ENCODE data around the gene DMBX1. TPM values are rescaled to one million over a fixed set of nuclear protein-coding genes. Genes with fewer than 3 reads are reported as not detected.

DMBX1 gene
- total RNA-seq, 2 experiments from 2014 or later, result not detected

GRCh38 chr1:46536527-46536926, 46.9 kb downstream of the DMBX1 start:
- ChIA-PET CTCF (ENCODE audit: unreplicated experiment) (no interaction called here), POLR2A (interaction anchor here (0.7 kb wide), 1 partner anchor 15 kb away, joined by 3 read pairs; no protein-coding TSS in a partner anchor)
- BruUV-seq (replicated peaks), result no TSS peak
- no peaks in the 10 kb centered on the region for H4K20me1 ChIP-seq (ENCODE audit: insufficient read depth, low read length)
- H3K4me1 ChIP-seq (ENCODE audit: insufficient read depth, low read length, poor library complexity, severe bottlenecking), result no peaks in the 10 kb centered on the region
- H3K4me3 ChIP-seq (ENCODE audit: low read depth, low read length, poor library complexity, severe bottlenecking), result no peak overlapping the region
- H3K9me3 ChIP-seq (ENCODE audit: low read length), result no peaks in the 10 kb centered on the region
- no peak for DNase-seq (ENCODE audit: low spot score)
- H3K36me3 ChIP-seq (ENCODE audit: insufficient read depth, low read length), result no peaks in the 10 kb centered on the region
- no peak overlapping the region for H3K4me2 ChIP-seq (ENCODE audit: low read length)
- intact Hi-C loops (cut with micrococcal nuclease; ENCODE audit: unreplicated experiment), result no loop called here
- no peaks in the 10 kb centered on the region for H3K9me2 ChIP-seq (ENCODE audit: insufficient read depth, low read length)
- H3K27ac ChIP-seq (ENCODE audit: low read depth, low read length, poor library complexity, severe bottlenecking), result no peak overlapping the region
- H3K79me2 ChIP-seq (ENCODE audit: insufficient read depth, low read depth, low read length), result no peaks in the 10 kb centered on the region
- H2AFZ ChIP-seq (ENCODE audit: low read length), result no peak overlapping the region
- no peak for TF ChIP-seq CTCF (conservative IDR thresholded peaks at IDR 0.05; ENCODE audit: low read length)
- no peak for TF ChIP-seq EZH2phosphoT487 (IDR thresholded peaks at IDR 0.05; ENCODE audit: borderline replicate concordance, low read depth, low read length)

DNA sequence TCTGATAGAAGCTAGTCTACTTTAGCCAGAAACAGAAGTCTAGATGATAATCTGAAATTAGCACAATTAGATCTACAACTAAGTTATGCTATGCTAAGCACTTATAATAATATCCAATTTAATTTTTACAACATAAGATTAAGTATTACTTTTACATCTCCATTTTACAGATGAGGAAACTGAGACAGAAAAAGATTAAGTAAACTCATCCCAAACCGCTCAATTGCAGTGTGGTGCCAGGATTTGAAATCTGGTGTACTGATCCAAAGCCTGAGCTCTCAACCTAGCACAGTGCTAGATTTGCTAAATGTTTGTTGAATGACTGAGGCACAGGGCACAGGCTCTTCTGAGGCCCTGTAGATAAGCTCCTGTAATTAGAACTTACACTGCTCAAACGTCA, 48.0 kb downstream of the DMBX1 start:
- intact Hi-C loops (cut with micrococcal nuclease; ENCODE audit: unreplicated experiment), result no loop called here
- TF ChIP-seq EZH2phosphoT487 (IDR thresholded peaks at IDR 0.05; ENCODE audit: borderline replicate concordance, low read depth, low read length) (no peak), CTCF (conservative IDR thresholded peaks at IDR 0.05; ENCODE audit: low read length) (no peak)
- Histone ChIP-seq H3K9me2 (ENCODE audit: insufficient read depth, low read length) (no peaks in the 10 kb centered on the region), H3K27ac (ENCODE audit: low read depth, low read length, poor library complexity, severe bottlenecking) (no peak overlapping the region), H2AFZ (ENCODE audit: low read length) (no peak overlapping the region), H3K36me3 (ENCODE audit: insufficient read depth, low read length) (no peaks in the 10 kb centered on the region), H3K4me2 (ENCODE audit: low read length) (no peak overlapping the region), H3K9me3 (ENCODE audit: low read length) (no peaks in the 10 kb centered on the region), H3K79me2 (ENCODE audit: insufficient read depth, low read depth, low read length) (no peaks in the 10 kb centered on the region), H4K20me1 (ENCODE audit: insufficient read depth, low read length) (no peaks in the 10 kb centered on the region), H3K4me3 (ENCODE audit: low read depth, low read length, poor library complexity, severe bottlenecking) (no peak overlapping the region), H3K4me1 (ENCODE audit: insufficient read depth, low read length, poor library complexity, severe bottlenecking) (no peaks in the 10 kb centered on the region)
- POLR2A ChIA-PET, result no interaction called here
- DNase-seq (ENCODE audit: low spot score), result no peak
- CTCF ChIA-PET (ENCODE audit: unreplicated experiment), result no interaction called here
- no TSS peak for BruUV-seq (replicated peaks)

DNA sequence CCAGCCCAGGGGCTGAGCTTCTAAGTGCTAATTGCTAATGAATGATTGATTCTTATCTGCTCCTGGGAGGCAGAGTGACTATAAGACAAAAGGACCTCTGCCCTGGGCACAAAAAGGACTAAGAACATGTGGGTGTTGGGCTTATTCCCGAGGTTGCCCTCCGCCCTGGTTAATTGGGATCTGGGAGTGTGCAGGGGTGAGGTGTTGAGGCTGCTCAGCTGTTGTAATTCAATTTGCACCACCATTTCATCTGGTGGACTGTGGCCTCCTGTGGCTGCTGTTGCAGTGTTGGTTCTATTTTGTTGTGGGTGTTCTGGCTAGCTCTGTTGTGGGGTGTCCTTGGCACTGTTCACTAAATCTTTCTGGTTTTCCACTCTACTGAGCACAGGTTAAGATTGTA, 48.5 kb downstream of the DMBX1 start:
- TF ChIP-seq CTCF (conservative IDR thresholded peaks at IDR 0.05; ENCODE audit: low read length), result no peak
- TF ChIP-seq EZH2phosphoT487 (IDR thresholded peaks at IDR 0.05; ENCODE audit: borderline replicate concordance, low read depth, low read length), result no peak
- Histone ChIP-seq H3K4me3 (ENCODE audit: low read depth, low read length, poor library complexity, severe bottlenecking) (no peak overlapping the region), H3K9me2 (ENCODE audit: insufficient read depth, low read length) (no peaks in the 10 kb centered on the region), H3K27ac (ENCODE audit: low read depth, low read length, poor library complexity, severe bottlenecking) (no peak overlapping the region), H4K20me1 (ENCODE audit: insufficient read depth, low read length) (no peaks in the 10 kb centered on the region), H2AFZ (ENCODE audit: low read length) (no peak overlapping the region), H3K9me3 (ENCODE audit: low read length) (no peaks in the 10 kb centered on the region), H3K79me2 (ENCODE audit: insufficient read depth, low read depth, low read length) (no peaks in the 10 kb centered on the region), H3K36me3 (ENCODE audit: insufficient read depth, low read length) (no peaks in the 10 kb centered on the region), H3K4me2 (ENCODE audit: low read length) (no peak overlapping the region), H3K4me1 (ENCODE audit: insufficient read depth, low read length, poor library complexity, severe bottlenecking) (no peaks in the 10 kb centered on the region)
- POLR2A ChIA-PET, result no interaction called here
- no TSS peak for BruUV-seq (replicated peaks)
- CTCF ChIA-PET (ENCODE audit: unreplicated experiment), result no interaction called here
- intact Hi-C loops (cut with micrococcal nuclease; ENCODE audit: unreplicated experiment), result no loop called here
- no peak for DNase-seq (ENCODE audit: low spot score)

Other genes starting within 250 kb of the DMBX1 start
- gene RAD54L, start 242.1 kb upstream of the DMBX1 start, total RNA-seq (2014; rRNA removed; shearing (Covaris generic)), result 53.3 and 62.6 TPM in 2 replicates
- gene RAD54L, start 242.1 kb upstream of the DMBX1 start, total RNA-seq (2022), result 78.5 and 84.6 TPM in 2 replicates
- gene LRRC41, start 186.2 kb upstream of the DMBX1 start, total RNA-seq (2014; rRNA removed; shearing (Covaris generic)), result 24.1 and 36.8 TPM in 2 replicates
- gene LRRC41, start 186.2 kb upstream of the DMBX1 start, total RNA-seq (2022), result 43.7 and 48.8 TPM in 2 replicates
- gene UQCRH, start 186.1 kb upstream of the DMBX1 start, total RNA-seq (2014; rRNA removed; shearing (Covaris generic)), result 693 and 1,106 TPM in 2 replicates
- 450 and 489 TPM in 2 replicates for gene UQCRH, start 186.1 kb upstream of the DMBX1 start, total RNA-seq (2022)
- 13.2 and 26.6 TPM in 2 replicates for gene NSUN4, start 149.0 kb upstream of the DMBX1 start, total RNA-seq (2014; rRNA removed; shearing (Covaris generic))
- 29.8 and 33.5 TPM in 2 replicates for gene NSUN4, start 149.0 kb upstream of the DMBX1 start, total RNA-seq (2022)
- 20.1 and 25.4 TPM in 2 replicates for gene FAAH, start 95.5 kb upstream of the DMBX1 start, total RNA-seq (2014; rRNA removed; shearing (Covaris generic))
- 21.9 and 24.8 TPM in 2 replicates for gene FAAH, start 95.5 kb upstream of the DMBX1 start, total RNA-seq (2022)
- not detected in 2 replicates for gene KNCN, start 61.8 kb downstream of the DMBX1 start, total RNA-seq (2014; rRNA removed; shearing (Covaris generic))
- gene KNCN, start 61.8 kb downstream of the DMBX1 start, total RNA-seq (2022), result not detected in 2 replicates
- 11.5 and 18.8 TPM in 2 replicates for gene MKNK1, start 114.4 kb downstream of the DMBX1 start, total RNA-seq (2014; rRNA removed; shearing (Covaris generic))
- gene MKNK1, start 114.4 kb downstream of the DMBX1 start, total RNA-seq (2022), result 22.1 and 24.0 TPM in 2 replicates
- gene MOB3C, start 127.0 kb downstream of the DMBX1 start, total RNA-seq (2014; rRNA removed; shearing (Covaris generic)), result 2.0 and 2.7 TPM in 2 replicates
- 3.8 and 3.9 TPM in 2 replicates for gene MOB3C, start 127.0 kb downstream of the DMBX1 start, total RNA-seq (2022)
- gene ATPAF1, start 178.5 kb downstream of the DMBX1 start, total RNA-seq (2014; rRNA removed; shearing (Covaris generic)), result 37.1 and 38.3 TPM in 2 replicates
- 32.3 and 33.3 TPM in 2 replicates for gene ATPAF1, start 178.5 kb downstream of the DMBX1 start, total RNA-seq (2022)
- not detected in 2 replicates for gene TEX38, start 182.0 kb downstream of the DMBX1 start, total RNA-seq (2014; rRNA removed; shearing (Covaris generic))
- not detected in 2 replicates for gene TEX38, start 182.0 kb downstream of the DMBX1 start, total RNA-seq (2022)
- 24.8 and 29.9 TPM in 2 replicates for gene EFCAB14, start 229.3 kb downstream of the DMBX1 start, total RNA-seq (2014; rRNA removed; shearing (Covaris generic))
- 38.3 and 38.8 TPM in 2 replicates for gene EFCAB14, start 229.3 kb downstream of the DMBX1 start, total RNA-seq (2022)

All from OCI-LY7 (cell line).